ENCODE measurements around the gene HSPG2. TPM values are rescaled to one million over a fixed set of nuclear protein-coding genes. Genes with fewer than 3 reads are reported as not detected.

The HSPG2 gene
- total RNA-seq, 2 donors from 2014 or later, result 148 to 152 TPM

- DNase-seq, result no peak
- Histone ChIP-seq H3K27me3 (no peaks in the 10 kb centered on the region), H3K36me3 (peaks cover 8% of the 10 kb centered on the region), H3K9me3 (no peaks in the 10 kb centered on the region), H3K9ac (ENCODE audit: low read depth in 2 of 2, low read length in 2 of 2) (no peak overlapping the region), H3K4me3 (no peak overlapping the region), H3K4me1 (no peaks in the 10 kb centered on the region), H3K27ac (no peak overlapping the region)
- intact Hi-C loops (cut with DNase I), result no loop called here
- TF ChIP-seq CTCF (IDR thresholded peaks at IDR 0.05), result no peak
These were observed 112.2 kb downstream of the HSPG2 start for GRCh38 chr1:21824926-21825325.

GRCh38 chr1:21823980-21824702 is 113.0 kb downstream of the HSPG2 start:
- no peak for DNase-seq
- Histone ChIP-seq H3K27ac (no peak overlapping the region), H3K4me1 (no peaks in the 10 kb centered on the region), H3K27me3 (no peaks in the 10 kb centered on the region), H3K9me3 (no peaks in the 10 kb centered on the region), H3K4me3 (no peak overlapping the region), H3K36me3 (peaks cover 4% of the 10 kb centered on the region), H3K9ac (ENCODE audit: low read depth in 2 of 2, low read length in 2 of 2) (no peak overlapping the region)
- intact Hi-C loops (cut with DNase I), result no loop called here
- no peak for TF ChIP-seq CTCF (IDR thresholded peaks at IDR 0.05)

GRCh38 chr1:21823206-21823979 is 113.7 kb downstream of the HSPG2 start:
- Histone ChIP-seq H3K4me3 (no peak overlapping the region), H3K27me3 (no peaks in the 10 kb centered on the region), H3K27ac (no peak overlapping the region), H3K9me3 (no peaks in the 10 kb centered on the region), H3K4me1 (no peaks in the 10 kb centered on the region), H3K9ac (ENCODE audit: low read depth in 2 of 2, low read length in 2 of 2) (no peak overlapping the region), H3K36me3 (no peaks in the 10 kb centered on the region)
- intact Hi-C loops (cut with DNase I), result no loop called here
- no peak for TF ChIP-seq CTCF (IDR thresholded peaks at IDR 0.05)
- no peak for DNase-seq

- Histone ChIP-seq H3K27me3 (no peaks in the 10 kb centered on the region), H3K9me3 (no peaks in the 10 kb centered on the region), H3K4me3 (no peak overlapping the region), H3K9ac (ENCODE audit: low read depth in 2 of 2, low read length in 2 of 2) (no peak overlapping the region), H3K4me1 (no peaks in the 10 kb centered on the region), H3K27ac (no peak overlapping the region), H3K36me3 (no peaks in the 10 kb centered on the region)
- no peak for TF ChIP-seq CTCF (IDR thresholded peaks at IDR 0.05)
- intact Hi-C loops (cut with DNase I), result no loop called here
- no peak for DNase-seq
These were observed 114.8 kb downstream of the HSPG2 start for GRCh38 chr1:21822349-21822748.

GRCh38 chr1:21821385-21822019 is 115.6 kb downstream of the HSPG2 start:
- no peak overlapping the region for H3K27ac ChIP-seq
- intact Hi-C loops (cut with DNase I), result no loop called here
- no peak overlapping the region for H3K4me3 ChIP-seq
- no peaks in the 10 kb centered on the region for H3K36me3 ChIP-seq
- no peaks in the 10 kb centered on the region for H3K9me3 ChIP-seq
- TF ChIP-seq CTCF (IDR thresholded peaks at IDR 0.05), result no peak
- H3K4me1 ChIP-seq, result no peaks in the 10 kb centered on the region
- no peak for DNase-seq
- no peaks in the 10 kb centered on the region for H3K27me3 ChIP-seq
- no peak overlapping the region for H3K9ac ChIP-seq (ENCODE audit: low read depth in 2 of 2, low read length in 2 of 2)

Measured in colonic mucosa (tissue), 4 donors.